Endometrium (tissue), 2 donors: ENCODE results near the gene IFIT2.
"Not testable (repeated sequence)": the region's sequence is repeated elsewhere in the genome, so short reads cannot be mapped to it uniquely, and the experiment has no call there.

Experiments
- FAIRE-seq: peaks from 2 replicates; lab custom pipeline; 2012; peaks lifted over from hg19 to GRCh38; lab: Jason Lieb, UNC
- donor health status: control.
- donor health status: control.

Gene IFIT2

DNA sequence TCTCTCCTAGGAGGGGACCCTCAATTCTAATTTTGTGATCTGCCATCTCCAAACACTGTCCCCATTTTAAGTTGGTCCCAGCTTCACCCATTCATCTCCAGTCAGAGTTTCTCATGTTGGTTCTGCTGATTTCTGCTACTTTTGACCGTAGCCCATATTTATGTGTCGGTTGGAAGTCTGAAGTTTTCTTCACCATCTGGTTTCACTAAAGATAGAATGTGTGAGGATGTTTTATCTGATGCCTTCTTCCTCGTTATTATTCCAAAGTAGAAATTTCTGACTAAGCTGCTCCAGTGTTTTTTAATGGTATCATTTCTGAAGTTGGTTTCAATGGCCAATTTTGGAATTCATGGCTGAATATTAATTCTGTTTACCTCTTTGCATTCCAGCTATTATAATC, 21.3 kb upstream of the IFIT2 start:
- FAIRE-seq = no peak

DNA sequence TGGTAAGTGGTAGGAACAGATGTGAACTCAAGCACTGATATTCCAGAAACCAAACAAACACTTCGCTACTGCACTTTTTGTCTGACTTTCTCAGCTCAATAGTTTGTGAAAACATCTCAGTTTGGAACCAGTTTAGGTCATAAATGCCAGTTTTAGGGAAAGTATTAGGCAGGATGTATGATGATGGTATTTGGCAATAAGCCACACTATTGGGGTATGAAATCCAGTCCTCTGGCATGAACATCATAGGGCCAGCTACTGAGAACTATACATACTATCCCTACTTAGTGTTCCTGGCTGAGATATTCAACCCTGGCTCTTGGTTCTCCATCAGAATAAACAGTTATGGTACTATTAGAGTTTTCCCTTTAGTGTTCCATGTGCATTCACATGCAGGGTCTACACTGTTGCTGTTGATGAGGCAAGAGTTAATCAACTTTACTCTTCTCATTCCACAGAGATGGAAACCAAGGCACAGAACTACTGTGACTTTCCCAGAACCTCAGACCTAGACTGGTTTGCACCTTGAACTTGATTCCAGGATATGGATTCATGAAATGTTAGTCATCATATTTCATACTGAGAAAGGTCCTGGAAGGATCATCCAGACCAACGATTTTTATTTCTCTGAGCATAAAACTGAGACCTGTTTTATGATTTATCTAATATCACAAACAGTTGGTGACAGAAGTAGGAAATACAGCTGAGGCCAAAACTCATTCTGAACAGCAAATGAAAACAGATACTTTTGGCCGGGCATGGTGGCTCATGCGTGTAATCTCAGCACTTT, 20.0 kb upstream of the IFIT2 start:
- no peak for FAIRE-seq

- no peak for FAIRE-seq
These were observed 18.6 kb upstream of the IFIT2 start for GRCh38 chr10:89283025-89283935.

GRCh38 chr10:89283936-89284475, 17.8 kb upstream of the IFIT2 start:
- FAIRE-seq = peak; percentile 53

- FAIRE-seq = not testable (repeated sequence)
These were observed 17.1 kb upstream of the IFIT2 start for GRCh38 chr10:89284711-89285110.

DNA sequence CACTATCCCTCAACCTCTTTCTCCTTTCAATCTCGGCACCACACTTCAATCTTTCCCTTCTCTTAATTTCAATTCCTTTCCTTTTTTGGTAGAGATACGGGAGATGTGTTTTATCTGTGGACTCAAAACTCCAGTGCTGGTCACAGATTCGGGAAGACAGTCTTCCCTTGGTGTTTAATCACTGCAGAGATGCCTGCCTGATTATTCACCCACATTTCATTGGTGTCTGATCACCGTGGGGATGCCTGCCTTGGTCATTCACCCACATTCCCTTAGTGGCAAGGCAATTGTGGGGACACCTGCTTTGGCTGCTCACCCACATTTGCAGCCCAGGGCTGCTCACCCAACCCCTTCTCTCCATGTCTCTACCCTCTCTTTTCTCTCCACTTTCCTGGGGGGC, 16.5 kb upstream of the IFIT2 start:
- not testable (repeated sequence) for FAIRE-seq

- FAIRE-seq = no peak
These were observed 7.1 kb upstream of the IFIT2 start for GRCh38 chr10:89294721-89295239.

- FAIRE-seq = no peak
These were observed 6.2 kb upstream of the IFIT2 start for GRCh38 chr10:89295597-89295996.

DNA sequence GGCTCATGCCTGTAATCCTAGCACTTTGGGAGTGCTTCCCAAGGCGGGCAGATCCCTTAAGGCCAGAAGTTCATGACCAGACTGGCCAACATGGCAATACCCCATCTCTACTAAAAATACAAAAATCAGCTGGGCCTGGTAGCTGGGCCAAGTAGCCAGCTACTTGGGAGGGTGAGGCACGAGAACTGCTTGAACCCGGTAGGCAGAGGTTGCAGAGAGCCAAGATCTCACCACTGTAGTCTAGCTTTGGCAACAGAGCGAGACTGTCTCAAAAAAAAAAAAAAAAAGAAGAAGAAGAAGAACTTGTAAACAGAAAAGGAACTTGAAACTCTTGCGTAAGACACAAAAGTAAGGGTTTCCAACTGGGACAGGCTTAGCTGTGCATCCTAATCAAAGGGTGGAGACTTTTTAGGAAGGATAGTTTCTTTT, 5.6 kb upstream of the IFIT2 start:
- no peak for FAIRE-seq

DNA sequence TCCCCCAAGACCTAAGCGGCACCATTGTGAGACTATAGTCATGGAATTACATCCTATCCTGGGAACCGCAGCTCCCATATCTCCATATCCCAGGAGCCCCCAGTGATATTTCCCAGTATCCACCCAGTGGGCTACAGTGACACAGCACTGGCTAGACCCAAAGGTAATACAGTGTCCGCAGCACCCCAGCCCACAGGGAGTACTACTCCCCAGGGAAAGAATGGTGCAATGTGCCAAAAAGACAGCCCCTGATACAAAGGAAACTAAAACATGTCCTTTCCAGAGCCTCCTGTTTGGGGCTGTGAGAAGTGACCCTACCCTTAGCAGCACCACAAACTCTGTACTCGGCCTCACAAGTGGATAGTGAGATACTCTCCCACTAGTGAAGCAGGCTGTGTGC, 4.5 kb upstream of the IFIT2 start:
- FAIRE-seq = no peak

GRCh38 chr10:89297791-89298190, 4.1 kb upstream of the IFIT2 start:
- FAIRE-seq = no peak

GRCh38 chr10:89299031-89299430, 2.8 kb upstream of the IFIT2 start:
- no peak for FAIRE-seq

GRCh38 chr10:89301232-89301631, 614 bp upstream of the IFIT2 start:
- FAIRE-seq = no peak

DNA sequence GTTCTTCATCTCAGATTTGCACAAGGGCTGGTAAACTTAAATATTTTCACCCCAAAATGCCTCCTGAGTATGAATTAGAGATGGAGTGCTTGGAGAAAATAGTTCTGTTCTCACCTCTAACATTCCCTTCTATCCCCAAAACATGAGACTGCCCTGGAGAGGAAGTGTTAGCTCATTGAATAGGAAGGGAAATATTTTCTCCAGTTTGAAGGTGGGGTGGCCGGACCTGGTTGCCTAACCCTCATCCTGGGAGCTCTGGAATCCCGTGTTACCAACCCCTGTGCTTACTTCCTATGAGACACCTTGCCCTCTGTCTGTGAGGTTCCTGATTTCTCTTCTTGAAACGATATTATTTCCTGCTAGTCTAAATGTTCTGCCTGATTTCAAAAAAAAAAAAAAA, 779 bp downstream of the IFIT2 start:
- no peak for FAIRE-seq

DNA sequence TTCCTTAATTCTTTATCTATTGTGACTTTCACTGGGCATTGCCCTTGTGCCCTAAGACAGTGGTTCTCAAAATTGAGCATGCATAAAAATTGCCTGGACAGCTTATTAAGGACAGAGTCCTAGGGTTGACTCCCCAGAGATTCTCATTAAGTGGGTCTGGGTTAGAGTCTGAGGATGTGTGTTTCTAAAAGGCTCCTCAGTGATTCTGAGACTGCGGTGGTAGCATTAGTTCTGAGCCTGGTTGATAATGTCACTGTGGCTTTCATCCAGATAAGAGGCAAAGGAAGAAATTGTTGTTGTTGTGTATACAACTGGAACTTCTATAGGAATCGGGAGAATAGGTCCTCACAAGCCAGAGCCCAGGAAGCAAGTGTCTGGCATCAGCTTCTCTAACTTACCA, 1.3 kb downstream of the IFIT2 start:
- FAIRE-seq = no peak

GRCh38 chr10:89304026-89304425, 2.2 kb downstream of the IFIT2 start:
- no peak for FAIRE-seq

GRCh38 chr10:89304446-89304845, 2.6 kb downstream of the IFIT2 start:
- FAIRE-seq = no peak

DNA sequence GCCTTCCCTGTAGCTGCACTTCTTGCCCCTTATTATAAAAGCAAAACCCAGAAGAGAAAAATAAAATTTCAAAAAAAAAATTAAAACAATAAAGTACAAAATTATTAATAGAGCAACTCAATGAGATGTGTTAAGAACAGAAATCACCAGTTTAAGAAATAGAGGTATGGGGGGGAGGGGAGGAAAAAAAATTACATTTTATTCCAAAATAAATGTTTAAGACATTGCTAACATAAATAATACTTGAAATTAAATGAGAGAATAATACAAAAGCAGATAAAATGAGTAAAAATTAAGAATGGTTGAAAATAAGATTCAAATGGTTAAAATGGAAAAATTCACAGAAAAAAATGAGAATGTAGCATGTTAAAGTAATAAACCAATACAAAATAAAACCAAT, 3.1 kb downstream of the IFIT2 start:
- peak; percentile 37 for FAIRE-seq

DNA sequence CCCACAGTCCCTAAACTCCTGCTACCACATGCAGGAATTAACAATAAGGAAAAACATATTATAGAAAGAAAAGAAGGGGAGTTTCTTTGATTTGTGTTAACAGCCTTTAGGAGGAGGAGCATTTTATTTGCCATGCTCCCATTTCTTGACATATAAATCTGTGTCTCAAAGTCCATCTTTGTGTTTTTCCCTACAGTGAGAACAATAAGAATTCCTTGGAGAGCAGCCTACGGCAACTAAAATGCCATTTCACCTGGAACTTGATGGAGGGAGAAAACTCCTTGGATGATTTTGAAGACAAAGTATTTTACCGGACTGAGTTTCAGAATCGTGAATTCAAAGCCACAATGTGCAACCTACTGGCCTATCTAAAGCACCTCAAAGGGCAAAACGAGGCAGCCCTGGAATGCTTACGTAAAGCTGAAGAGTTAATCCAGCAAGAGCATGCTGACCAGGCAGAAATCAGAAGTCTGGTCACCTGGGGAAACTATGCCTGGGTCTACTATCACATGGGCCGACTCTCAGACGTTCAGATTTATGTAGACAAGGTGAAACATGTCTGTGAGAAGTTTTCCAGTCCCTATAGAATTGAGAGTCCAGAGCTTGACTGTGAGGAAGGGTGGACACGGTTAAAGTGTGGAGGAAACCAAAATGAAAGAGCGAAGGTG, 4.1 kb downstream of the IFIT2 start:
- FAIRE-seq = no peak

DNA sequence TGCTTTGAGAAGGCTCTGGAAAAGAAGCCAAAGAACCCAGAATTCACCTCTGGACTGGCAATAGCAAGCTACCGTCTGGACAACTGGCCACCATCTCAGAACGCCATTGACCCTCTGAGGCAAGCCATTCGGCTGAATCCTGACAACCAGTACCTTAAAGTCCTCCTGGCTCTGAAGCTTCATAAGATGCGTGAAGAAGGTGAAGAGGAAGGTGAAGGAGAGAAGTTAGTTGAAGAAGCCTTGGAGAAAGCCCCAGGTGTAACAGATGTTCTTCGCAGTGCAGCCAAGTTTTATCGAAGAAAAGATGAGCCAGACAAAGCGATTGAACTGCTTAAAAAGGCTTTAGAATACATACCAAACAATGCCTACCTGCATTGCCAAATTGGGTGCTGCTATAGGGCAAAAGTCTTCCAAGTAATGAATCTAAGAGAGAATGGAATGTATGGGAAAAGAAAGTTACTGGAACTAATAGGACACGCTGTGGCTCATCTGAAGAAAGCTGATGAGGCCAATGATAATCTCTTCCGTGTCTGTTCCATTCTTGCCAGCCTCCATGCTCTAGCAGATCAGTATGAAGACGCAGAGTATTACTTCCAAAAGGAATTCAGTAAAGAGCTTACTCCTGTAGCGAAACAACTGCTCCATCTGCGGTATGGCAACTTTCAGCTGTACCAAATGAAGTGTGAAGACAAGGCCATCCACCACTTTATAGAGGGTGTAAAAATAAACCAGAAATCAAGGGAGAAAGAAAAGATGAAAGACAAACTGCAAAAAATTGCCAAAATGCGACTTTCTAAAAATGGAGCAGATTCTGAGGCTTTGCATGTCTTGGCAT, 4.8 kb downstream of the IFIT2 start:
- no peak for FAIRE-seq

DNA sequence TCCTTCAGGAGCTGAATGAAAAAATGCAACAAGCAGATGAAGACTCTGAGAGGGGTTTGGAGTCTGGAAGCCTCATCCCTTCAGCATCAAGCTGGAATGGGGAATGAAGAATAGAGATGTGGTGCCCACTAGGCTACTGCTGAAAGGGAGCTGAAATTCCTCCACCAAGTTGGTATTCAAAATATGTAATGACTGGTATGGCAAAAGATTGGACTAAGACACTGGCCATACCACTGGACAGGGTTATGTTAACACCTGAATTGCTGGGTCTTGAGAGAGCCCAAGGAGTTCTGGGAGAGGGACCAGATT, 5.4 kb downstream of the IFIT2 start:
- FAIRE-seq = no peak

DNA sequence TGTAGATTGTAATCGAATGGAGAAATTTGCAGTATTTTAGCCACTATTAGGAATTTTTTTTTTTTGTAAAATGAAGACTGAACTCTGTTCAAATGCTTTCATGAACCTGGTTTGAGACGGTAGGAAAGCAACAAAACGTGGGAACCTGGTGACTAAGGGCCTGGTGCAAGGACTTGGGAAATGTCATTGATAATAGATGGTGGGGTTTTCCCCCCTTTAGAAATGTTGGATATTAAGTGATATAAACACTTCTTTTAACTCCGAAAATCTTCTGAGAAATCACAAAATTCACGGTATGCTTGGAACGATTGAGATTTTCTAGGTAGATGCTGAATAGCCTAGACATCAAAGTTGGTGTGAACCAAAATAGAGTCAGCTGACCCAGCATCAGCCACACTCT, 6.4 kb downstream of the IFIT2 start:
- FAIRE-seq = no peak
